IPS-NIHi7 (cell line): ENCODE data around the gene CELF4.
A peak's percentile ranks its signal among the peaks of the same experiment; 100 is the strongest.

ENCODE experiments used
- DNase-seq: peaks from one replicate; pipeline ENCODE4 v3.0.0; 2012; ENCODE audit warnings: mixed read lengths; ENCODE audit errors: extremely low spot score

The CELF4 gene

GRCh38 chr18:37572736-37573135 lies 7.1 kb upstream of the CELF4 start:
- DNase-seq = no peak

- DNase-seq = no peak
Observed at GRCh38 chr18:37571266-37571665, 5.7 kb upstream of the CELF4 start.

GRCh38 chr18:37570336-37570930 lies 4.8 kb upstream of the CELF4 start:
- DNase-seq = no peak

- DNase-seq = no peak
Observed at GRCh38 chr18:37568671-37569070, 3.1 kb upstream of the CELF4 start.

GRCh38 chr18:37567994-37568359 lies 2.4 kb upstream of the CELF4 start:
- DNase-seq = no peak

- no peak for DNase-seq
Observed at GRCh38 chr18:37567061-37567993, 1.7 kb upstream of the CELF4 start.

GRCh38 chr18:37566479-37567060 lies 972 bp upstream of the CELF4 start:
- no peak for DNase-seq

GRCh38 chr18:37565977-37566478 lies 430 bp upstream of the CELF4 start:
- peak; percentile 81 for DNase-seq

GRCh38 chr18:37564711-37565100 lies 892 bp downstream of the CELF4 start:
- DNase-seq = peak; percentile 82

- no peak for DNase-seq
Observed at GRCh38 chr18:37563931-37564392, 1.6 kb downstream of the CELF4 start.

GRCh38 chr18:37561986-37562385 lies 3.6 kb downstream of the CELF4 start:
- no peak for DNase-seq

GRCh38 chr18:37560003-37560402 lies 5.6 kb downstream of the CELF4 start:
- DNase-seq = no peak

- no peak for DNase-seq
Observed at GRCh38 chr18:37559194-37559593, 6.4 kb downstream of the CELF4 start.

GRCh38 chr18:37554399-37554787 lies 11.2 kb downstream of the CELF4 start:
- DNase-seq = peak; percentile 75

- peak; percentile 80 for DNase-seq
Observed at GRCh38 chr18:37553633-37554398, 11.8 kb downstream of the CELF4 start.

- DNase-seq = no peak
Observed at GRCh38 chr18:37552286-37552685, 13.3 kb downstream of the CELF4 start.

- DNase-seq = no peak
Observed at GRCh38 chr18:37551846-37552245, 13.8 kb downstream of the CELF4 start.

GRCh38 chr18:37551249-37551648 lies 14.3 kb downstream of the CELF4 start:
- DNase-seq = no peak

- DNase-seq = no peak
Observed at GRCh38 chr18:37550118-37550875, 15.3 kb downstream of the CELF4 start.

GRCh38 chr18:37548679-37549289 lies 16.8 kb downstream of the CELF4 start:
- no peak for DNase-seq
